WTC11 (cell line): ENCODE measurements around the gene MAPKAPK3. TPM values are rescaled to one million over a fixed set of nuclear protein-coding genes. Genes with fewer than 3 reads are reported as not detected.

Experiments
- ATAC-seq: fragments of 200-7000 bp; cut with Tn5 transposase; 2 replicates; pipeline ENCODE4 v1.10.0; 2021; ENCODE audit warnings: mild to moderate bottlenecking, moderate library complexity
- CTCF ChIA-PET: fragments of 300-600 bp; sonication (Branson Sonifier 250); formaldehyde crosslinking; loops from one replicate; lab custom pipeline; 2021; ENCODE audit warnings: antibody characterized with exemption; lab: Charles Lee
- POLR2A ChIA-PET: fragments of 350-600 bp; sonication (Branson Sonifier 250); formaldehyde crosslinking; loops from one replicate; lab custom pipeline; 2021; ENCODE audit warnings: antibody characterized with exemption; lab: Charles Lee
- DNase-seq: peaks from one replicate; pipeline ENCODE4 v3.0.0; 2021; ENCODE audit warnings: low spot score
- H3K27ac Mint-ChIP-seq: 2 replicates; pipeline ENCODE4 v1.8.0; 2021; ENCODE audit warnings: mixed read lengths
- H3K27me3 Mint-ChIP-seq: 2 replicates; pipeline ENCODE4 v1.8.0; 2021; ENCODE audit warnings: low read depth, mild to moderate bottlenecking, moderate library complexity, mixed read lengths
- H3K36me3 Mint-ChIP-seq: 2 replicates; pipeline ENCODE4 v1.8.0; 2021; ENCODE audit warnings: mixed read lengths
- H3K4me1 Mint-ChIP-seq: 2 replicates; pipeline ENCODE4 v1.8.0; 2022; ENCODE audit warnings: mixed read lengths
- H3K4me3 Mint-ChIP-seq: 2 replicates; pipeline ENCODE4 v1.8.0; 2021; ENCODE audit warnings: mild to moderate bottlenecking, moderate library complexity, mixed read lengths
- H3K9me3 Mint-ChIP-seq: 2 replicates; pipeline ENCODE4 v1.8.0; 2021; ENCODE audit warnings: mixed read lengths
- CREM ChIP-seq: sonication (generic); formaldehyde crosslinking; IDR thresholded peaks from 2 replicates; pipeline ENCODE4 v1.8.1; 2022; ENCODE audit warnings: mild to moderate bottlenecking, missing genetic modification reagents, moderate library complexity
- E2F1 ChIP-seq: sonication (generic); formaldehyde crosslinking; IDR thresholded peaks from 2 replicates; pipeline ENCODE4 v1.8.0; 2022; ENCODE audit warnings: mild to moderate bottlenecking, missing genetic modification reagents
- EMX1 ChIP-seq: fragments of 250-450 bp; sonication (Bioruptor Pico); IDR thresholded peaks from 2 replicates; pipeline ENCODE4 v1.8.0; 2021; ENCODE audit warnings: mild to moderate bottlenecking
- ERG ChIP-seq: fragments of 250-450 bp; sonication (Bioruptor Pico); IDR thresholded peaks from 2 replicates; pipeline ENCODE4 v1.8.0; 2021; ENCODE audit warnings: mild to moderate bottlenecking
- ETV6 ChIP-seq: sonication (generic); formaldehyde crosslinking; IDR thresholded peaks from 2 replicates; pipeline ENCODE4 v1.8.1; 2022; ENCODE audit warnings: mild to moderate bottlenecking, missing genetic modification reagents
- GRHL2 ChIP-seq: fragments of 250-450 bp; sonication (Bioruptor Pico); IDR thresholded peaks from 2 replicates; pipeline ENCODE4 v1.8.0; 2022; ENCODE audit warnings: mild to moderate bottlenecking, moderate library complexity; ENCODE audit not compliant: insufficient replicate concordance, severe bottlenecking
- NFATC4 ChIP-seq: fragments of 250-450 bp; sonication (Bioruptor Pico); IDR thresholded peaks from 2 replicates; pipeline ENCODE4 v1.9.0; 2021; ENCODE audit warnings: mild to moderate bottlenecking
- PREB ChIP-seq: sonication (generic); formaldehyde crosslinking; IDR thresholded peaks from 2 replicates; pipeline ENCODE4 v1.8.1; 2022; ENCODE audit warnings: mild to moderate bottlenecking, missing genetic modification reagents, moderate library complexity, borderline replicate concordance
- SMAD4 ChIP-seq: sonication (generic); formaldehyde crosslinking; IDR thresholded peaks from 2 replicates; pipeline ENCODE4 v1.8.0; 2022; ENCODE audit warnings: mild to moderate bottlenecking, missing genetic modification reagents
- STAT6 ChIP-seq: sonication (generic); formaldehyde crosslinking; conservative IDR thresholded peaks from 2 replicates; pipeline ENCODE4 v1.8.1; 2023; ENCODE audit warnings: mild to moderate bottlenecking, low read depth, missing genetic modification reagents, moderate library complexity
- TP53 ChIP-seq: sonication (generic); formaldehyde crosslinking; IDR thresholded peaks from 2 replicates; pipeline ENCODE4 v1.8.1; 2023; ENCODE audit warnings: mild to moderate bottlenecking, missing genetic modification reagents
- ZNF121 ChIP-seq: sonication (generic); formaldehyde crosslinking; IDR thresholded peaks from 2 replicates; pipeline ENCODE4 v1.8.0; 2023; ENCODE audit warnings: missing genetic modification reagents
- ZNF138 ChIP-seq: sonication (generic); formaldehyde crosslinking; conservative IDR thresholded peaks from 2 replicates; pipeline ENCODE4 v1.8.1; 2022; ENCODE audit warnings: mild to moderate bottlenecking, moderate library complexity, missing genetic modification reagents
- ZNF232 ChIP-seq: sonication (generic); formaldehyde crosslinking; IDR thresholded peaks from 2 replicates; pipeline ENCODE4 v1.8.0; 2022; ENCODE audit warnings: mild to moderate bottlenecking, missing genetic modification reagents
- total RNA-seq: library from RNA; stranded (reverse); gene quantifications from 3 replicates; pipeline ENCODE4 v1.2.3, GENCODE V29; 2021
- TF ChIP-seq, protein P1 (sequence below): sonication (generic); formaldehyde crosslinking; conservative IDR thresholded peaks from 2 replicates; pipeline ENCODE4 v1.8.1; 2022; ENCODE audit warnings: mild to moderate bottlenecking, missing genetic modification reagents
- TF ChIP-seq, protein P2 (sequence below): sonication (generic); formaldehyde crosslinking; IDR thresholded peaks from 2 replicates; pipeline ENCODE4 v1.8.1; 2022; ENCODE audit warnings: low read depth, missing genetic modification reagents, borderline replicate concordance

MAPKAPK3 gene
- total RNA-seq, 1 experiment from 2014 or later: 60.2 TPM

- TF ChIP-seq ZNF121 (CRISPR knock-in tag) (no peak), CREM (CRISPR knock-in tag) (no peak), EMX1 (CRISPR knock-in tag) (no peak), E2F1 (CRISPR knock-in tag) (no peak), GRHL2 (CRISPR knock-in tag) (no peak), ERG (no peak)
- TF ChIP-seq, protein P1, sequence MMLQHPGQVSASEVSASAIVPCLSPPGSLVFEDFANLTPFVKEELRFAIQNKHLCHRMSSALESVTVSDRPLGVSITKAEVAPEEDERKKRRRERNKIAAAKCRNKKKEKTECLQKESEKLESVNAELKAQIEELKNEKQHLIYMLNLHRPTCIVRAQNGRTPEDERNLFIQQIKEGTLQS (CRISPR knock-in tag): no peak
Measured at GRCh38 chr3:50623840-50624474, 7.0 kb downstream of the MAPKAPK3 start (continued).

- POLR2A ChIA-PET: interaction anchor here (0.6 kb wide), 1 partner anchor 65 kb away, joined by 3 read pairs; no protein-coding TSS in a partner anchor
- no peak for DNase-seq
- Mint-ChIP-seq H3K36me3 (peaks cover 3% of the 10 kb centered on the region; the same call in 1 of the 2 replicates), H3K9me3 (no peaks in the 10 kb centered on the region), H3K4me3 (no peak overlapping the region), H3K27me3 (no peaks in the 10 kb centered on the region), H3K4me1 (peaks cover 37% of the 10 kb centered on the region)
- no peak for TF ChIP-seq ZNF138 (CRISPR knock-in tag)
- TF ChIP-seq PREB (CRISPR knock-in tag): no peak
- TF ChIP-seq STAT6 (CRISPR knock-in tag): no peak
- TF ChIP-seq NFATC4 (CRISPR knock-in tag): no peak
- TF ChIP-seq ZNF232 (CRISPR knock-in tag): no peak
- TF ChIP-seq, all 79 proteins: peak for 0
- ATAC-seq: peak; percentile 21
- peak overlapping the region; percentile 57 for H3K27ac Mint-ChIP-seq
- CTCF ChIA-PET: interaction anchor here (1.0 to 5.7 kb wide), 5 partner anchors 7 to 261 kb away, joined by 3 to 55 read pairs (median 7); partner anchors contain the start of genes CISH and MAPKAPK3
Measured at GRCh38 chr3:50624634-50625033, 7.7 kb downstream of the MAPKAPK3 start.

DNA sequence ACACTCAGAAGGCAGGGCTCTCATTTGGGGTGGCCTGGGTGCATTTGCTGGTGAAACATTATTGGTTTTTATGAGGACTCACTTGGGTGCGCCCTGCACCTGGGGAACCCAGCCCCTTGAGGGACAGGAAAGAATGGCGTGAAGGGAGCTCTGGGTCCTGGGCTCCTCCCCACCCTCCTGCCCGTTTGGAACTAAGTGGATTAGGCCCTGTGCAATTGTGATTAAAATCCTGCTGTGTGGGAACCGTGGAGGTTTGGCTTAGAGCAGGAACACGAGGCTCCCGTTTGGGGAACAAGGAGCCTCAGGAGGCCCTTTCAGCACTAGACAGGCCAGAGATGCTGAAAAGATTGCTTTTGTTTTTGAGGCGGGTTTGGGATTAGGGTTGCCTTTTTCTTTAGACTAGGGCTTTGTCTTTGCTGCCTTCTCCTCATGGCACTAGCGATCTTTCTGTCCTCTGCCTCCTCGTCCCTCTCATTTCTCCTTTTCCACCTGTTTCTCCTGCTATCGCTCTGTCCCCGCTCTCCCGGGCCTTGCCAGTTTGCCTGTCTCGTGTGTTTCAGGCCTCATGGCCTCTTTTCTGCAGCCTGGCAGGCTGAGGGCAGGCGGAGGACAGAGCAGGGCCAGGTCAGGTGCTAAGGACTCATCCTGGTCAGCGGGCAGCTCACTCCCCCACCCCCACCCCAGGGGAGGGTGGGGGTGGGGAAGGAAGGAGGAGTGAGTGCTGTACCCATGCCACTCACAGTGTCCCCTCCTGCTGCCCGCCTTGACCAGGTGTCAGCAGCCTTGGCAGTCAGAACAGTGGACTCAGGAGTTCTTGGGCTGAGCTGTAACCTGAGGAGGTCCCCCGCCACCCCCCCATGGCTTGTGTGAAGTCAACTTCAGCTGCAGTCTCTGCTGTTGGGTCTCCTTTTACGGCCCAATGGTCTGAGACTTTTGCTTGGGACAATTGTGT is 8.6 kb downstream of the MAPKAPK3 start:
- Mint-ChIP-seq H3K9me3 (no peaks in the 10 kb centered on the region), H3K4me1 (peaks cover 38% of the 10 kb centered on the region), H3K4me3 (no peak overlapping the region), H3K27ac (peak overlapping the region; percentile 78), H3K27me3 (no peaks in the 10 kb centered on the region), H3K36me3 (peaks cover 3% of the 10 kb centered on the region; the same call in 1 of the 2 replicates)
- DNase-seq (no peak), ATAC-seq (no peak)
- ChIA-PET POLR2A (interaction anchor here (0.5 kb wide), 1 partner anchor 236 kb away, joined by 5 read pairs; no protein-coding TSS in a partner anchor), CTCF (interaction anchor here (0.5 to 8.6 kb wide), 9 partner anchors 8 to 764 kb away, joined by 3 to 110 read pairs (median 7); partner anchors contain the start of genes CISH and MAPKAPK3)
- TF ChIP-seq SMAD4 (CRISPR knock-in tag) (no peak), ERG (no peak), TP53 (CRISPR knock-in tag) (no peak), ETV6 (CRISPR knock-in tag) (no peak)
- TF ChIP-seq, protein P2, sequence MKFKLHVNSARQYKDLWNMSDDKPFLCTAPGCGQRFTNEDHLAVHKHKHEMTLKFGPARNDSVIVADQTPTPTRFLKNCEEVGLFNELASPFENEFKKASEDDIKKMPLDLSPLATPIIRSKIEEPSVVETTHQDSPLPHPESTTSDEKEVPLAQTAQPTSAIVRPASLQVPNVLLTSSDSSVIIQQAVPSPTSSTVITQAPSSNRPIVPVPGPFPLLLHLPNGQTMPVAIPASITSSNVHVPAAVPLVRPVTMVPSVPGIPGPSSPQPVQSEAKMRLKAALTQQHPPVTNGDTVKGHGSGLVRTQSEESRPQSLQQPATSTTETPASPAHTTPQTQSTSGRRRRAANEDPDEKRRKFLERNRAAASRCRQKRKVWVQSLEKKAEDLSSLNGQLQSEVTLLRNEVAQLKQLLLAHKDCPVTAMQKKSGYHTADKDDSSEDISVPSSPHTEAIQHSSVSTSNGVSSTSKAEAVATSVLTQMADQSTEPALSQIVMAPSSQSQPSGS: no peak
